ENCODE measurements around the gene FRMD6.

GRCh38 chr14:51723990-51724389 lies 72.3 kb downstream of the FRMD6 start:
- TF ChIP-seq CTCF (IDR thresholded peaks at IDR 0.05) (no peak), EZH2 (IDR thresholded peaks at IDR 0.05) (no peak)

All from neural progenitor cell (in vitro differentiated cells).